SU-DHL-6 (cell line): ENCODE results near the gene RAB17.

Experiments used
- H2AFZ ChIP-seq: fragments of 200-600 bp; sonication (generic); 2 replicates; pipeline ENCODE4 v1.6.1; 2014; ENCODE audit warnings: low read depth, mild to moderate bottlenecking, moderate library complexity, mixed read lengths, antibody characterized with exemption, low read length; ENCODE audit not compliant: severe bottlenecking
- H3F3A ChIP-seq: fragments of 200-600 bp; shearing (Covaris generic); 2 replicates; pipeline ENCODE4 v1.6.0; 2016; ENCODE audit warnings: antibody characterized with exemption, mild to moderate bottlenecking; ENCODE audit not compliant: insufficient read depth
- H3K27ac ChIP-seq: fragments of 200-600 bp; sonication (generic); 2 replicates; pipeline ENCODE4 v1.5.1; 2016; ENCODE audit warnings: low read depth, mild to moderate bottlenecking, low read length, moderate library complexity, mixed read lengths
- H3K27me3 ChIP-seq: fragments of 200-600 bp; sonication (generic), shearing (Covaris generic); 2 replicates; pipeline ENCODE4 v1.6.0; 2014; ENCODE audit warnings: mild to moderate bottlenecking, low read length
- H3K36me3 ChIP-seq: fragments of 200-600 bp; sonication (generic); 2 replicates; pipeline ENCODE4 v1.6.1; 2014; ENCODE audit warnings: mild to moderate bottlenecking, low read length, mixed read lengths
- H3K4me2 ChIP-seq: fragments of 300-600, 200-600 bp; shearing (Covaris generic), sonication (generic); 2 replicates; pipeline ENCODE4 v1.6.0; 2014; ENCODE audit warnings: low read length, low read depth, mild to moderate bottlenecking; ENCODE audit not compliant: poor library complexity, severe bottlenecking
- H3K4me3 ChIP-seq: fragments of 200-600 bp; sonication (generic); 2 replicates; pipeline ENCODE4 v1.5.1; 2014; ENCODE audit warnings: antibody characterized with exemption, low read length, mild to moderate bottlenecking, mixed read lengths; ENCODE audit not compliant: insufficient read depth, poor library complexity, severe bottlenecking
- H3K79me2 ChIP-seq: fragments of 200-600 bp; sonication (generic); 2 replicates; pipeline ENCODE4 v1.6.1; 2014; ENCODE audit warnings: mild to moderate bottlenecking, low read length, moderate library complexity; ENCODE audit not compliant: insufficient read depth
- H3K9ac ChIP-seq: fragments of 200-600 bp; sonication (generic); 2 replicates; pipeline ENCODE4 v1.7.0; 2014; ENCODE audit warnings: mild to moderate bottlenecking, low read length
- H3K9me2 ChIP-seq: fragments of 200-600 bp; sonication (generic); replicated peaks from 2 replicates; pipeline ENCODE4 v1.6.1; 2014; ENCODE audit warnings: low read length; ENCODE audit not compliant: insufficient read depth
- H3K9me3 ChIP-seq: fragments of 200-600 bp; sonication (generic); 2 replicates; pipeline ENCODE4 v1.6.1; 2014; ENCODE audit warnings: low read length, mixed read lengths; ENCODE audit not compliant: insufficient read depth
- H4K20me1 ChIP-seq: fragments of 200-600 bp; sonication (generic); 2 replicates; pipeline ENCODE4 v1.6.1; 2014; ENCODE audit warnings: low read depth, mild to moderate bottlenecking, antibody characterized with exemption, low read length, moderate library complexity, mixed read lengths
- EZH2phosphoT487 ChIP-seq: fragments of 200-600 bp; sonication (generic), shearing (Covaris generic); conservative IDR thresholded peaks from 2 replicates; pipeline ENCODE4 v1.6.1; 2018; ENCODE audit warnings: mild to moderate bottlenecking, antibody characterized with exemption, low read length, moderate library complexity, mixed read lengths
- TF ChIP-seq, protein P1 (sequence below): fragments of 200-600 bp; sonication (generic); IDR thresholded peaks from one replicate; pipeline ENCODE4 v1.5.1; 2017; ENCODE audit warnings: antibody characterized with exemption, mild to moderate bottlenecking, low read length, moderate library complexity; ENCODE audit not compliant: insufficient read depth, poor library complexity, severe bottlenecking

Gene RAB17

DNA sequence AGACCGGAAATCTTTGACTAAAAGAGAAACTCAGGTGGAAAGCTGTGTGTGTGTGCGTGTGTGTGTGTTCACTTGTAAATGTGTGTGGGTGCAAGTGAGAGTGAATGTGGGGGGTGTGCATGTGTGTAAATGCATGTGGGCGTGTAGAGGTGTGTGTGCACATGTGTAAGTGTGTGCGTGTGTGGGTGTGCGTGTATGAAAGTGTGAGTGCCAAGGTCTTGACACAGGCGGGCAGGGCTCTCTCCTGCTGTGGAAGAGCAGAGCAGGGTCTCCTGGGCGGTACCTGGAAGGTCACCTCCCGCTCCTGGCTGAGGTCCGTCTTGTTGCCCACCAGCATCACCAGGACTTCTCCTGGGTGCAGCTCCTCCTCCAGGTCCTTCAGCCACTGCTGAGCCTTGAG lies 13.6 kb downstream of the RAB17 start:
- H3K79me2 ChIP-seq = no peaks in the 10 kb centered on the region
- no peak overlapping the region for H3K9ac ChIP-seq
- H4K20me1 ChIP-seq = no peaks in the 10 kb centered on the region
- H3F3A ChIP-seq = no peaks in the 10 kb centered on the region
- TF ChIP-seq EZH2phosphoT487 = no peak
- TF ChIP-seq, protein P1, sequence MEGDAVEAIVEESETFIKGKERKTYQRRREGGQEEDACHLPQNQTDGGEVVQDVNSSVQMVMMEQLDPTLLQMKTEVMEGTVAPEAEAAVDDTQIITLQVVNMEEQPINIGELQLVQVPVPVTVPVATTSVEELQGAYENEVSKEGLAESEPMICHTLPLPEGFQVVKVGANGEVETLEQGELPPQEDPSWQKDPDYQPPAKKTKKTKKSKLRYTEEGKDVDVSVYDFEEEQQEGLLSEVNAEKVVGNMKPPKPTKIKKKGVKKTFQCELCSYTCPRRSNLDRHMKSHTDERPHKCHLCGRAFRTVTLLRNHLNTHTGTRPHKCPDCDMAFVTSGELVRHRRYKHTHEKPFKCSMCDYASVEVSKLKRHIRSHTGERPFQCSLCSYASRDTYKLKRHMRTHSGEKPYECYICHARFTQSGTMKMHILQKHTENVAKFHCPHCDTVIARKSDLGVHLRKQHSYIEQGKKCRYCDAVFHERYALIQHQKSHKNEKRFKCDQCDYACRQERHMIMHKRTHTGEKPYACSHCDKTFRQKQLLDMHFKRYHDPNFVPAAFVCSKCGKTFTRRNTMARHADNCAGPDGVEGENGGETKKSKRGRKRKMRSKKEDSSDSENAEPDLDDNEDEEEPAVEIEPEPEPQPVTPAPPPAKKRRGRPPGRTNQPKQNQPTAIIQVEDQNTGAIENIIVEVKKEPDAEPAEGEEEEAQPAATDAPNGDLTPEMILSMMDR = no peak
- H3K27me3 ChIP-seq = no peaks in the 10 kb centered on the region
- H3K36me3 ChIP-seq = no peaks in the 10 kb centered on the region
- H3K9me2 ChIP-seq = no peaks in the 10 kb centered on the region
- no peak overlapping the region for H3K4me2 ChIP-seq
- no peak overlapping the region for H3K4me3 ChIP-seq
- H3K9me3 ChIP-seq = no peaks in the 10 kb centered on the region
- H3K27ac ChIP-seq = no peak overlapping the region
- no peak overlapping the region for H2AFZ ChIP-seq

DNA sequence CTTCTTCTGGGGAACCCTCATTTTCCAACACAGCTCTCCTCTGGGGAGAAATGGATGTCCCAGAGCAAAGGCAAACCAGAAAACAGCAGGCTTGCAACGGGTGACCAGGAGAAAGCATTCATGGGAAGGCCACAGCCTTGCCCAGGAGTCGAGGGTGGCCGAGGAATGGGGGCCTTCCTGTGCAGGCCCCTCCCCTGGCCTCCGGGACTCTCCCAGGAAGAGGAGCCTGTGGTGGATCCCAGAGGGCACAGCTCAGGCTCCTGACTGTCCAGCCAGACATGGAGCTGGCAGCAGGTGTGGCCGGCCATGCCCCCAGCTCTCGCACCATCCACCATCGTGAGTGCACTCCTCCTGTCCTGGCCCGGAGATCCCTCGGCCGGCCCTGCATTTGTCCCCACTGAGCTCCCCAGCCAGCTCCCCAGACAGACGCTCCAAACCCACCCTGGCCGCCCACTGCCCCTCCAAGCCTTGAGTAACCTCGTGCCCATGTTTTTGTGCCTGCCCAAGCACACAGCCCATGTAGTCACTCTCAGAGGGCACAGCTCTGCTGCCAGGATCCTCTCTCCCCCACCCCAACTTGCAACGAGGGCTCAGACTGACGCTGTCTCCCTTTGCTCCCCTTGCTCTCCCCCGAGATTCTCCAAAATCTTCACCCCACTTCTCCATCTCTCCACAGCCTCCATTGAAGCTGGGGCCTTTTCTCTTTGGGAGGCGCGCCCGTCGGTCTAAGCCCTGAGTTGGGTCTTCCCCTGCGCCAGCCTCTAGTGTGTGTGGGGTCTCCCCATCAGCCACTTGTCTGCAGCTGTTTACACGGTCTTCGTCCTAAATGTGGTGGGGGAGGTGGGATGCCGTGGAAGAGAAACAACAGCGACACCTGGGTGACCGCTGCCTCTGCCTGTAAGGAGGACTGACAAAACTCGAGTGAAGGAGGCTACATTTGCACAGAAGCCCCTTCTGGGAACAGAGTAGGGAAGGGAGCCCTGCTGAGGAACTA lies 14.4 kb downstream of the RAB17 start:
- H3K9me2 ChIP-seq = no peaks in the 10 kb centered on the region
- no peak overlapping the region for H3K9ac ChIP-seq
- H3K4me2 ChIP-seq = no peak overlapping the region
- H3K4me3 ChIP-seq = no peak overlapping the region
- no peaks in the 10 kb centered on the region for H3K36me3 ChIP-seq
- H3K27me3 ChIP-seq = no peaks in the 10 kb centered on the region
- H3F3A ChIP-seq = no peaks in the 10 kb centered on the region
- no peak overlapping the region for H3K27ac ChIP-seq
- no peaks in the 10 kb centered on the region for H3K79me2 ChIP-seq
- no peaks in the 10 kb centered on the region for H4K20me1 ChIP-seq
- H3K9me3 ChIP-seq = no peaks in the 10 kb centered on the region
- H2AFZ ChIP-seq = no peak overlapping the region
- TF ChIP-seq, protein P1 = no peak
- no peak for TF ChIP-seq EZH2phosphoT487

DNA sequence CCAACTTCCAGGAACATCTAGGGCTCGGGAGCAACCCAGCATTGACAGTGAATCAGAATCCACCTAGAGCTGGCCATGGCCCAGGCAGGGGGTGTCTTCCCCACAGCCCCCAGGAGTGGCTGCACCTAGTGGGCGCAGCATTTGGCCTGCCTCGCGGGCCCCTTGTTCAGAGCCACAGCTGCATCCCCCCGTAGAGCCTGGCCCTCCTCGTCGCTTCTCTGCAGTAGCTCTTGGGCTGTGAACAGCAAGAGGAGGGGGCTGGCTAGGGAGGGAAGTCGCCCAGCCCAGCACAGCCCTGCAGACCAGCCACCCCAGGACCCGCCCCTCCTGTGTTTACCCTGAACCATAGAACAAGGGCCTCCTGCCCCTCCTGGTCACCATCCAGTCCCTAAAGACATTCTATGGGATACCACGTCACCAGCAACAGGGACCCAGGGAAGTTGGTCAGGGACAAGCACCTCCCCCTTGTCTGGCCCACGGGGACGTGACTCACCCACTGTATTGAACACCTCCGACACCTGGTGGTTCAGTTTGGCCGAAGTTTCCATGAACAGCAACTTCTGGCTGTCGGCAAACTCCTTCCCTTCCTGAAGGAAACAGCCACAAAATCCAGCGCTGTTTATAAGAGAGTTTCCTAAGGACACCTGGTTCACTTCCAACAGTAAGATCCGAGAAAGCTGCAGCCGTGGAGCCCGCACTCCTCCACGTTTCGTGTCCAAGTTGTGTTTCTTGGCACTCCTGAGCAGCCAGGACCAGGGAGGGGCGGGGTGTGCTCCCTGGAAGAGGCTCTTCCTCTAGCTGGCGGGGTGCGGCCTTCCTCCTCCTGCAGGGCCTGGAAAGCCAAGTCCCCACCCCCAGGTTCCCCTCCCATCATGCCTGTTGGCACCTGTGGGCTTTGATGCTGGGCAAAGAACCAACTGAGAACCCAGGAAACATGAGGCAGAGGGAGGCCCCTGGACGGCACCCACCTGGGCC lies 15.4 kb downstream of the RAB17 start:
- Histone ChIP-seq H3K36me3 (no peaks in the 10 kb centered on the region), H3K27ac (no peak overlapping the region), H3K79me2 (no peaks in the 10 kb centered on the region), H3K4me3 (no peak overlapping the region), H3K9me3 (no peaks in the 10 kb centered on the region), H3K9ac (no peak overlapping the region), H3K9me2 (no peaks in the 10 kb centered on the region), H3K4me2 (no peak overlapping the region), H3K27me3 (no peaks in the 10 kb centered on the region), H3F3A (no peaks in the 10 kb centered on the region), H2AFZ (no peak overlapping the region), H4K20me1 (no peaks in the 10 kb centered on the region)
- TF ChIP-seq, protein P1 = no peak
- no peak for TF ChIP-seq EZH2phosphoT487
